Spinal cord (tissue), 10 donors: ENCODE results near the gene IL10RA. TPM values are rescaled to one million over a fixed set of nuclear protein-coding genes. Genes with fewer than 3 reads are reported as not detected.

Source experiments
- DNase-seq, 6 donors: peaks; one replicate each; pipeline versions ENCODE4 v3.0.0 to v3.0.0-alpha.2; 2013 to 2015; ENCODE audit warnings: low spot score in 6 of 6, low read depth in 4 of 6
- H3K27ac ChIP-seq: one replicate; pipeline ENCODE4 v1.5.1; 2013; ENCODE audit warnings: low read depth, low read length, control low read depth
- H3K27me3 ChIP-seq: one replicate; pipeline ENCODE4 v1.6.1; 2013; ENCODE audit warnings: low read length; ENCODE audit not compliant: control insufficient read depth, insufficient read depth
- H3K36me3 ChIP-seq: one replicate; pipeline ENCODE4 v1.6.1; 2013; ENCODE audit warnings: low read length; ENCODE audit not compliant: control insufficient read depth, insufficient read depth
- H3K4me1 ChIP-seq: one replicate; pipeline ENCODE4 v1.6.1; 2013; ENCODE audit warnings: low read length; ENCODE audit not compliant: control insufficient read depth, insufficient read depth
- H3K4me3 ChIP-seq: one replicate; pipeline ENCODE4 v1.5.1; 2013; ENCODE audit warnings: low read depth, low read length, control low read depth
- H3K9me3 ChIP-seq: one replicate; pipeline ENCODE4 v1.6.1; 2013; ENCODE audit warnings: low read length; ENCODE audit not compliant: control insufficient read depth, insufficient read depth
- WGBS: methylation state at CpG from one replicate; pipeline ENCODE4 v1.1.5; 2013; ENCODE audit warnings: missing lambda C conversion rate; ENCODE audit not compliant: insufficient coverage; 5-methylcytosine and 5-hydroxymethylcytosine counted together
- polyA plus RNA-seq, 2 donors: library from polyadenylated mRNA; unstranded; fragments of 120-200 nt; gene quantifications; one replicate each; pipeline ENCODE4 v1.2.1, GENCODE V29; 2013; ENCODE audit not compliant: insufficient read length in 2 of 2
- total RNA-seq, 2 donors: library from RNA; depleted of rRNA in 1 of 2; stranded (reverse); fragments of 120-200 nt in 1 of 2; fragments of >200 nt in 1 of 2; gene quantifications; one replicate each; pipeline versions ENCODE4 v1.2.3 to v1.2.4, GENCODE V29; 2013 to 2014
- donor health status: healthy.

IL10RA gene
- total and polyA plus RNA-seq, 4 donors, result 2.9 to 7.2 (median 5.2) TPM

DNA sequence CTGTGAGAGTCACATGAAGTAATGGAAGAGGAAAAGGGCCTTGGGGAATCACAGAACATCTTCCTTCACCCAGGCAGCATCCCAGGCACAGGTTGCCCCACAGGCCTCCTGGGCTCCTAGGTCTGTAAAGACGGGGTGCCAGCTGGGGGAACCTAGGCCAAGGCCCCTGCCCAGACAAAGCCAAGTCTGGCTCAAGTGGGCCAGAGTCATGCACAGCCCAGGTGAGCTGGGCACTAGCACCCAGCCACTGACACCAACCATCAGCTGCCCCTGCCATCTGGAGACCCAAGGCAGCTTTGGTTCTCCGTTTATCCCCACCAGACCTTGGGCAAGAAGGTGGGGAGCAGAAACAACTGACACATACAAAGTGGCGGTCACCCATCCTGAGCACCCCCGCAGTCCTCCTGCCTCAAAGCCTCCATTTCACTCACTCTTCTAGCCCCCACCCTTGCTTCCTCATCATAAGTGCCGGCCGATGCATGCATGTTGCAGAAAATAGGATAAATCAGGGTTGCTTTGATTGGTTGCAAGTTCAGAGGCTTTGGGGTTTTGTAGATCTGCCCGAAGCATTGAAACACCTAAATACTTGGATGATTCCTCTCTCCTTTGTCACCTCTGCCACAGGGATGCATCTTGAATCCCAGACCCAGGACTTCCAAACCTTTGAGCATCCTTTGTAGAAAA lies 64.2 kb downstream of the IL10RA start:
- no peaks in the 10 kb centered on the region for H3K4me1 ChIP-seq
- no peak overlapping the region for H3K27ac ChIP-seq
- H3K9me3 ChIP-seq, result no peaks in the 10 kb centered on the region
- H3K36me3 ChIP-seq, result no peaks in the 10 kb centered on the region
- DNase-seq, result no peak
- WGBS, result 95% methylated on average over 4 of the region's 7 CpGs
- H3K4me3 ChIP-seq, result no peak overlapping the region
- no peaks in the 10 kb centered on the region for H3K27me3 ChIP-seq

Other genes with a start within 250 kb of the IL10RA start
- gene DSCAML1, start 189.2 kb upstream of the IL10RA start, total RNA-seq, result 1 to 10 TPM; 3.5 to 4.4 TPM
- gene DSCAML1, start 189.2 kb upstream of the IL10RA start, polyA plus RNA-seq, result 10 to 100 TPM; 12.1 to 14.4 TPM
- gene FXYD2, start 161.7 kb upstream of the IL10RA start, total RNA-seq, result 1 to 10 TPM; 1.4 to 5.0 TPM
- gene FXYD2, start 161.7 kb upstream of the IL10RA start, polyA plus RNA-seq, result 1 to 10 TPM; 1.3 to 5.0 TPM
- 100 to 1,000 TPM in 1 of 2 donors, 10 to 100 TPM in 1; 98.7 to 253 TPM for gene FXYD6, start 109.7 kb upstream of the IL10RA start, total RNA-seq
- 100 to 1,000 TPM; 727 to 772 TPM for gene FXYD6, start 109.7 kb upstream of the IL10RA start, polyA plus RNA-seq
- gene TMPRSS13, start 57.0 kb upstream of the IL10RA start, total RNA-seq, result under 1 TPM; 0.20 to 0.22 TPM
- gene TMPRSS13, start 57.0 kb upstream of the IL10RA start, polyA plus RNA-seq, result under 1 TPM; 0.32 to 0.35 TPM
- under 1 TPM in 1 of 2 donors, not detected in 1; 0.30 TPM for gene TMPRSS4, start 90.7 kb downstream of the IL10RA start, total RNA-seq
- gene TMPRSS4, start 90.7 kb downstream of the IL10RA start, polyA plus RNA-seq, result under 1 TPM; 0.26 to 0.70 TPM
- under 1 TPM; 0.06 to 0.10 TPM for gene SMIM35, start 100.6 kb downstream of the IL10RA start, total RNA-seq
- gene SMIM35, start 100.6 kb downstream of the IL10RA start, polyA plus RNA-seq, result under 1 TPM in 1 of 2 donors, not detected in 1; 0.20 TPM
- 10 to 100 TPM; 12.5 to 30.5 TPM for gene SCN4B, start 166.4 kb downstream of the IL10RA start, total RNA-seq
- gene SCN4B, start 166.4 kb downstream of the IL10RA start, polyA plus RNA-seq, result 10 to 100 TPM; 30.7 to 31.2 TPM
- gene SCN2B, start 190.2 kb downstream of the IL10RA start, total RNA-seq, result 10 to 100 TPM; 12.6 to 24.6 TPM
- 10 to 100 TPM; 12.6 to 16.2 TPM for gene SCN2B, start 190.2 kb downstream of the IL10RA start, polyA plus RNA-seq
- 1 to 10 TPM; 8.9 to 9.2 TPM for gene JAML, start 238.6 kb downstream of the IL10RA start, total RNA-seq
- gene JAML, start 238.6 kb downstream of the IL10RA start, polyA plus RNA-seq, result 1 to 10 TPM in 1 of 2 donors, under 1 TPM in 1; 0.52 to 1.5 TPM